GM10248 (cell line): Measurements from ENCODE around the gene HOXB4.

ENCODE experiments used
- CTCF ChIA-PET: fragments of 300-600 bp; sonication (Branson Sonifier 250); formaldehyde crosslinking; extraction: SDS; loops from one replicate; lab custom pipeline; 2021; ENCODE audit warnings: antibody characterized with exemption; lab: Yijun Ruan, JAX
- POLR2A ChIA-PET: fragments of 350-650 bp; sonication (Branson Sonifier 250); formaldehyde crosslinking; extraction: SDS; loops from one replicate; lab custom pipeline; 2020; ENCODE audit warnings: antibody characterized with exemption; lab: Yijun Ruan, JAX
- DNase-seq: peaks from one replicate; pipeline ENCODE4 v3.0.0; 2012; ENCODE audit errors: extremely low spot score
- TF ChIP-seq, protein P1 (sequence below): IDR thresholded peaks from 2 replicates; pipeline ENCODE4 v1.5.1; 2012; ENCODE audit warnings: mild to moderate bottlenecking, low read depth; ENCODE audit errors: extremely low read depth, missing control alignments, control extremely low read depth

Gene HOXB4

GRCh38 chr17:48605991-48606891, 28.1 kb upstream of the HOXB4 start:
- CTCF ChIA-PET: interaction anchor here (1.2 kb wide), 2 partner anchors 254 to 273 kb away, joined by 4 read pairs; no protein-coding TSS in a partner anchor
- POLR2A ChIA-PET: no interaction called here
- TF ChIP-seq, protein P1, sequence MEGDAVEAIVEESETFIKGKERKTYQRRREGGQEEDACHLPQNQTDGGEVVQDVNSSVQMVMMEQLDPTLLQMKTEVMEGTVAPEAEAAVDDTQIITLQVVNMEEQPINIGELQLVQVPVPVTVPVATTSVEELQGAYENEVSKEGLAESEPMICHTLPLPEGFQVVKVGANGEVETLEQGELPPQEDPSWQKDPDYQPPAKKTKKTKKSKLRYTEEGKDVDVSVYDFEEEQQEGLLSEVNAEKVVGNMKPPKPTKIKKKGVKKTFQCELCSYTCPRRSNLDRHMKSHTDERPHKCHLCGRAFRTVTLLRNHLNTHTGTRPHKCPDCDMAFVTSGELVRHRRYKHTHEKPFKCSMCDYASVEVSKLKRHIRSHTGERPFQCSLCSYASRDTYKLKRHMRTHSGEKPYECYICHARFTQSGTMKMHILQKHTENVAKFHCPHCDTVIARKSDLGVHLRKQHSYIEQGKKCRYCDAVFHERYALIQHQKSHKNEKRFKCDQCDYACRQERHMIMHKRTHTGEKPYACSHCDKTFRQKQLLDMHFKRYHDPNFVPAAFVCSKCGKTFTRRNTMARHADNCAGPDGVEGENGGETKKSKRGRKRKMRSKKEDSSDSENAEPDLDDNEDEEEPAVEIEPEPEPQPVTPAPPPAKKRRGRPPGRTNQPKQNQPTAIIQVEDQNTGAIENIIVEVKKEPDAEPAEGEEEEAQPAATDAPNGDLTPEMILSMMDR: no peak
- no peak for DNase-seq

GRCh38 chr17:48605409-48605919, 27.3 kb upstream of the HOXB4 start:
- no peak for DNase-seq
- POLR2A ChIA-PET: no interaction called here
- CTCF ChIA-PET: no interaction called here
- TF ChIP-seq, protein P1: no peak

DNA sequence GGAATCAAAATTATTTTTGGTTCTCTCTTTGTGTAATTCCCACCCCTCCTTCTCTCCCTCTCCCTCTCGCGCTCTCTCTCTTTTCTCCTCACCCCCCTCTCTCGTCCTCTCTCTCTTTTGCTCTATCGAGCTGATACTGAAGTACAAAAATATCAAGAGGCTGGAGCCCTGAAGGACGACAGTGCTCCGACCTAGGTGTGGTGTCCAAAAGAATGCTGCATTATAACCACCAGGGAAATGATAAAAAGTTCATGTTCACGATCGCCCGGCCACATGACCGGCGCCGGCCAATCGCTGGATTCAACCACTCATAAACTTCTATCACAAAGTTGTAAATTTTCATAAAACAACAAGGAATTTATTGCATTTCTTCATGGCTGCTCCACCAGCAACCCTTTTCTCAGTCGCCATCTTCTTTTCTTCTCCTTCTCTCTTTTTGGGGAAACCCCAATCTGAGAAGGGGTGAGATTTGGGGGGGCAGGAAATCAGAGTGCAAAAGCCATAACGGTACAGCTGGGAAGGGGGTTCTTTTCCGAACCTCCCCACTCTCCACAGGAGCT, 26.7 kb upstream of the HOXB4 start, which contains the start of gene HOXB6:
TSS of gene HOXB6 (minus strand) at position 217 of the 560 bp plus-strand sequence. CDS start 6,836 bp downstream, outside the sequence.
- TF ChIP-seq, protein P1: no peak
- POLR2A ChIA-PET: no interaction called here
- CTCF ChIA-PET: no interaction called here
- no peak for DNase-seq

GRCh38 chr17:48603959-48604769, 26.0 kb upstream of the HOXB4 start:
- CTCF ChIA-PET: no interaction called here
- DNase-seq: no peak
- TF ChIP-seq, protein P1: no peak
- POLR2A ChIA-PET: no interaction called here

DNA sequence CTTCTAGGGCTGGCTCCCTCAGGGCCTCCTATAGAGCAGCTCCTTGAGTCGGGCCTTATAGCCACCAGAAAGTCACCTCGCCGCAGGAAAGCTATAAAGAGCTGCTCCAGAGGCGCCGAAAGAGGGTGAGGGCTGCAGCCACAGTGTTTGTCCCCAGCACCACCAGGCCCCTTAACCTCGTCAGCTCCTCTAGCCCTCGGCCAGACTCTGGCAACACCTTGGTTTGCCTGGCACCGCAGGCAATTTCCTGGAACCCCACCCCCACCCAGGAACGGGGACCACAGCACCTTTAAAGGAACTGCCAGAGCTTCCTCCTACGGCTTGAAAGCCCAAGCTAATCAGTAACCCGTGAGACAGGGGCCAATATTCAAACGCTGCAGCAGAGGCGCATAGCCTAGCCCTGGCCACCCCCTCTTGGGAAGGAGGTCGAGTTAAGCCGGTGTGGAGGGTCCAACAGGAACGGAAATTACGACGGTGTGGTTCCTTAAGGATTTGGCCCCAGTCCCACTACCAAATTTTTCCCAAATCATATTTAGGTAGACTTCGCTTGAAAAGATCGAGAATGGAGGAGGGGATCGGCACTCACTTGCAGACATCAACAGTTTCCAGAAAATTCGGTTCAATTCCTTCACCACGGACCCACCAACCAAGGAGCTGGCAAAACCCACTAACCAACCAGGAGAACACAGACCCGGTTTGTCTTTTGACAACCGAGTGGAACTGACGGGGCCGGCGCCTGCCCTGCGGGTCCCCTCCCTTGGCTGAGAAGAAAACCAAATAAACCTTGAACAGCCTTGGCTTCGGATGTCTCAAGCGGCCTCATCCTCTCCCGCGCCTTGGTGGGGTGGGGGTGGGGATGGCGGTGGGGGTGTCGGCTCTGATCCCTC, 23.6 kb upstream of the HOXB4 start:
- POLR2A ChIA-PET: no interaction called here
- no peak for DNase-seq

More for the DNA sequence above, 23.6 kb upstream of the HOXB4 start:
- TF ChIP-seq, protein P1: no peak
- CTCF ChIA-PET: interaction anchor here (0.9 to 2.3 kb wide), 11 partner anchors 8 to 576 kb away, joined by 3 to 13 read pairs (median 4); no protein-coding TSS in a partner anchor
